ENCODE data around the gene PDE7B.

GRCh38 chr6:135983093-135983492 is 131.6 kb downstream of the PDE7B start:
- TF ChIP-seq CTCF (IDR thresholded peaks at IDR 0.05) = no peak
- TF ChIP-seq POLR2A (IDR thresholded peaks at IDR 0.05) = no peak

Measured in thyroid gland (tissue), 4 donors.